IMR-90 (cell line): ENCODE data around the gene FOXF1. TPM values are rescaled to one million over a fixed set of nuclear protein-coding genes. Genes with fewer than 3 reads are reported as not detected.

Experiments
- ATAC-seq: fragments of 200-7000 bp; cut with Tn5 transposase; 2 replicates; pipeline ENCODE4 v1.9.1; 2020; ENCODE audit warnings: low read depth, mild to moderate bottlenecking, moderate library complexity
- BruUV-seq: library from RNA; stranded (reverse); fragments of 400-500 nt; replicated peaks from 2 replicates; lab custom pipeline; 2021; lab: Mats Ljungman, UMichigan
- CTCF ChIA-PET: fragments of 300-600 bp; formaldehyde crosslinking; extraction: SDS; loops from one replicate; lab custom pipeline; 2021; ENCODE audit warnings: antibody characterized with exemption; lab: Yijun Ruan, JAX
- POLR2A ChIA-PET: fragments of 300-600 bp; sonication (Branson Sonifier 250); formaldehyde crosslinking; loops from one replicate; lab custom pipeline; 2022; ENCODE audit warnings: antibody characterized with exemption; ENCODE audit not compliant: unreplicated experiment; lab: Charles Lee
- DNase-seq: peaks from one replicate; pipeline ENCODE4 v3.0.0; 2013
- H2AFZ ChIP-seq: replicated peaks from 2 replicates; pipeline ENCODE3; 2013; ENCODE audit warnings: low read length, mild to moderate bottlenecking; ENCODE audit not compliant: poor library complexity
- H2AK5ac ChIP-seq: 2 replicates; pipeline ENCODE4 v1.6.1; 2013; ENCODE audit warnings: low read depth, low read length, inconsistent platforms
- H2AK9ac ChIP-seq: replicated peaks from 2 replicates; pipeline ENCODE3; 2013; ENCODE audit warnings: mild to moderate bottlenecking, low read depth, low read length, moderate library complexity; ENCODE audit not compliant: poor library complexity
- H2BK120ac ChIP-seq: 2 replicates; pipeline ENCODE4 v1.6.1; 2013; ENCODE audit warnings: low read depth, low read length, inconsistent platforms
- H2BK15ac ChIP-seq: 3 replicates; pipeline ENCODE4 v1.6.1; 2013; ENCODE audit warnings: low read depth, low read length, inconsistent platforms
- H2BK20ac ChIP-seq: 2 replicates; pipeline ENCODE4 v1.6.1; 2013; ENCODE audit warnings: low read depth, mild to moderate bottlenecking, inconsistent platforms, low read length, moderate library complexity
- H2BK5ac ChIP-seq: 2 replicates; pipeline ENCODE4 v1.6.1; 2013; ENCODE audit warnings: mild to moderate bottlenecking, low read depth, low read length, inconsistent platforms; ENCODE audit not compliant: poor library complexity, severe bottlenecking
- H3K14ac ChIP-seq: replicated peaks from 2 replicates; pipeline ENCODE4 v1.6.1; 2013; ENCODE audit warnings: low read depth, low read length, inconsistent platforms
- H3K18ac ChIP-seq: 2 replicates; pipeline ENCODE4 v1.6.1; 2013; ENCODE audit warnings: low read depth, low read length, control low read depth
- H3K23ac ChIP-seq: 2 replicates; pipeline ENCODE4 v1.6.1; 2013; ENCODE audit warnings: low read depth, low read length, inconsistent platforms
- H3K27ac ChIP-seq: 2 replicates; pipeline ENCODE4 v1.5.1; 2013; ENCODE audit warnings: mild to moderate bottlenecking, control low read depth, low read length; ENCODE audit not compliant: insufficient read depth
- H3K27me3 ChIP-seq: 2 replicates; pipeline ENCODE4 v1.6.1; 2013; ENCODE audit warnings: low read length; ENCODE audit not compliant: control insufficient read depth, insufficient read depth
- H3K36me3 ChIP-seq: 2 replicates; pipeline ENCODE4 v1.6.1; 2013; ENCODE audit warnings: low read length, mixed read lengths; ENCODE audit not compliant: control insufficient read depth, insufficient read depth
- H3K4ac ChIP-seq: 2 replicates; pipeline ENCODE4 v1.6.1; 2013; ENCODE audit warnings: low read depth, low read length, inconsistent platforms
- H3K4me1 ChIP-seq: 2 replicates; pipeline ENCODE4 v1.6.1; 2013; ENCODE audit warnings: low read length, mixed read lengths; ENCODE audit not compliant: control insufficient read depth, insufficient read depth
- H3K4me2 ChIP-seq: 2 replicates; pipeline ENCODE4 v1.6.1; 2013; ENCODE audit warnings: low read depth, mild to moderate bottlenecking, control low read depth, low read length, moderate library complexity
- H3K4me3 ChIP-seq: 2 replicates; pipeline ENCODE4 v1.5.1; 2013; ENCODE audit warnings: low read depth, mild to moderate bottlenecking, control low read depth, low read length, moderate library complexity; ENCODE audit not compliant: insufficient read depth
- H3K56ac ChIP-seq: 2 replicates; pipeline ENCODE4 v1.6.1; 2013; ENCODE audit warnings: low read length, inconsistent platforms; ENCODE audit not compliant: insufficient read depth; ENCODE audit errors: extremely low read depth
- H3K79me1 ChIP-seq, 2 experiments: 2 replicates each; pipeline ENCODE4 v1.6.1; 2013; ENCODE audit warnings: low read length in 2 of 2, inconsistent platforms in 1 of 2, low read depth in 1 of 2
- H3K9ac ChIP-seq: 2 replicates; pipeline ENCODE4 v1.6.1; 2013; ENCODE audit warnings: low read depth, low read length, control low read depth
- H3K9me1 ChIP-seq: 2 replicates; pipeline ENCODE4 v1.6.1; 2013; ENCODE audit warnings: low read length, inconsistent platforms; ENCODE audit not compliant: insufficient read depth
- H3K9me3 ChIP-seq: 2 replicates; pipeline ENCODE4 v1.6.1; 2013; ENCODE audit warnings: low read length; ENCODE audit not compliant: control insufficient read depth, insufficient read depth
- H4K20me1 ChIP-seq: 2 replicates; pipeline ENCODE4 v1.6.1; 2013; ENCODE audit warnings: low read length, inconsistent platforms; ENCODE audit not compliant: insufficient read depth
- H4K5ac ChIP-seq: 2 replicates; pipeline ENCODE4 v1.6.1; 2013; ENCODE audit warnings: mild to moderate bottlenecking, low read depth, low read length, control low read depth
- H4K8ac ChIP-seq, 2 experiments: 2 replicates each; pipeline ENCODE4 v1.6.1; 2013; ENCODE audit warnings: low read depth in 2 of 2, low read length in 2 of 2, control low read depth in 1 of 2, inconsistent platforms in 1 of 2
- H4K91ac ChIP-seq: 2 replicates; pipeline ENCODE4 v1.6.1; 2013; ENCODE audit warnings: low read depth, low read length, inconsistent platforms; ENCODE audit not compliant: insufficient read depth
- BHLHE40 ChIP-seq: fragments of 150-350 bp; IDR thresholded peaks from 2 replicates; pipeline ENCODE4 v1.6.1; 2016; ENCODE audit warnings: mild to moderate bottlenecking, low read depth, low read length
- CEBPB ChIP-seq: IDR thresholded peaks from 2 replicates; pipeline ENCODE4 v1.6.1; 2012; ENCODE audit warnings: low read depth, low read length, improper control_type of control experiment
- CHD1 ChIP-seq: IDR thresholded peaks from 2 replicates; pipeline ENCODE4 v1.6.1; 2012; ENCODE audit warnings: low read depth, low read length, improper control_type of control experiment
- CTCF ChIP-seq: conservative IDR thresholded peaks from 2 replicates; pipeline ENCODE4 v1.5.1; 2012; ENCODE audit warnings: mild to moderate bottlenecking, low read depth, low read length, improper control_type of control experiment
- ELK1 ChIP-seq: fragments of 150-350 bp; IDR thresholded peaks from 2 replicates; pipeline ENCODE4 v1.6.1; 2016; ENCODE audit warnings: low read depth, mild to moderate bottlenecking, low read length, moderate library complexity, borderline replicate concordance
- FOS ChIP-seq: fragments of 150-350 bp; IDR thresholded peaks from 2 replicates; pipeline ENCODE4 v1.6.1; 2016; ENCODE audit warnings: low read depth, low read length
- MAFK ChIP-seq: IDR thresholded peaks from 2 replicates; pipeline ENCODE4 v1.6.1; 2012; ENCODE audit warnings: low read depth, low read length, improper control_type of control experiment
- MAZ ChIP-seq: IDR thresholded peaks from 2 replicates; pipeline ENCODE4 v1.6.1; 2012; ENCODE audit warnings: low read depth, mild to moderate bottlenecking, low read length, improper control_type of control experiment, moderate library complexity, borderline replicate concordance
- MXI1 ChIP-seq: IDR thresholded peaks from 2 replicates; pipeline ENCODE4 v1.6.1; 2012; ENCODE audit warnings: low read depth, mild to moderate bottlenecking, low read length, moderate library complexity, borderline replicate concordance
- NFE2L2 ChIP-seq: fragments of 150-350 bp; IDR thresholded peaks from 2 replicates; pipeline ENCODE4 v1.6.1; 2016; ENCODE audit warnings: low read depth, mild to moderate bottlenecking, low read length
- POLR2A ChIP-seq: IDR thresholded peaks from 2 replicates; pipeline ENCODE4 v1.6.1; 2012; ENCODE audit warnings: mild to moderate bottlenecking, low read depth, low read length
- RAD21 ChIP-seq: IDR thresholded peaks from 2 replicates; pipeline ENCODE4 v1.6.1; 2012; ENCODE audit warnings: low read length, improper control_type of control experiment
- RCOR1 ChIP-seq: IDR thresholded peaks from 2 replicates; pipeline ENCODE4 v1.6.1; 2012; ENCODE audit warnings: mild to moderate bottlenecking, low read length, improper control_type of control experiment; ENCODE audit not compliant: insufficient replicate concordance
- RFX5 ChIP-seq: IDR thresholded peaks from 2 replicates; pipeline ENCODE4 v1.8.0; 2012; ENCODE audit warnings: low read depth, mild to moderate bottlenecking, low read length, moderate library complexity
- SMC3 ChIP-seq: fragments of 150-350 bp; IDR thresholded peaks from 2 replicates; pipeline ENCODE4 v1.6.1; 2016; ENCODE audit warnings: low read depth, mild to moderate bottlenecking, antibody characterized with exemption, low read length, moderate library complexity
- USF2 ChIP-seq: fragments of 150-350 bp; IDR thresholded peaks from 2 replicates; pipeline ENCODE4 v1.6.1; 2017; ENCODE audit warnings: mild to moderate bottlenecking, antibody characterized with exemption, low read length, low read depth
- WGBS, 2 experiments: methylation state at CpG; one replicate each; pipeline versions ENCODE4 v1.1.5 to v1.1.7; 2013; ENCODE audit warnings: missing lambda C conversion rate in 2 of 2; ENCODE audit not compliant: insufficient read length in 1 of 2; ENCODE audit errors: extremely low coverage in 2 of 2; 5-methylcytosine and 5-hydroxymethylcytosine counted together
- dilution Hi-C: fragments of 300-500 bp; cut with HindIII; formaldehyde crosslinking; loops from one replicate; pipeline ENCODE4 v1.14.3; 2018; ENCODE audit warnings: low sequenced_read_pairs; ENCODE audit not compliant: unreplicated experiment
- in situ Hi-C: fragments of 300-500 bp; cut with MboI; formaldehyde crosslinking; loops from 3 replicates; pipeline ENCODE4 v1.14.3; 2019; ENCODE audit warnings: low sequenced_read_pairs, inconsistent platforms, mixed read lengths
- intact Hi-C: fragments of 100-400 bp; cut with micrococcal nuclease; formaldehyde crosslinking; loops from 2 replicates; pipeline ENCODE4 v1.10.0; 2022
- polyA plus RNA-seq, 3 experiments: library from polyadenylated mRNA; depleted of rRNA; stranded (reverse); fragments of >200 nt; gene quantifications; 2 replicates each; pipeline ENCODE4 v1.2.3, GENCODE V29; 2012; ENCODE audit warnings: low replicate concordance in 1 of 3
- total RNA-seq: library from RNA; depleted of rRNA; stranded (reverse); fragments of >200 nt; gene quantifications from 2 replicates; pipeline ENCODE4 v1.2.3, GENCODE V29; 2012

FOXF1 gene
- total and polyA plus RNA-seq, 2 of the 4 experiments (the other 2 are of a cell fraction) = 2.7 to 33.0 TPM

- DNase-seq = no peak
- peak overlapping the region; percentile 26 for H2AFZ ChIP-seq
- intact Hi-C loops = no loop called here
- peaks cover 18 to 35% of the 10 kb centered on the region in 2 experiments for H3K79me1 ChIP-seq
- H3K4me3 ChIP-seq = no peak overlapping the region
- no peak overlapping the region for H3K4ac ChIP-seq
- H2AK5ac ChIP-seq = no peak overlapping the region
- CTCF ChIA-PET = no interaction called here
- H2BK15ac ChIP-seq = no peak overlapping the region
- no peak overlapping the region for H3K18ac ChIP-seq
- H2BK5ac ChIP-seq = no peak overlapping the region
- TF ChIP-seq MAZ (no peak), SMC3 (no peak), RAD21 (no peak), CHD1 (no peak), RFX5 (no peak), RCOR1 (no peak), CTCF (no peak), ELK1 (no peak), MXI1 (no peak), CEBPB (no peak), MAFK (no peak), USF2 (no peak), FOS (no peak), NFE2L2 (no peak), BHLHE40 (no peak), POLR2A (no peak)
- no peak overlapping the region for H2AK9ac ChIP-seq
- no peak overlapping the region for H3K56ac ChIP-seq
- BruUV-seq = no TSS peak
- dilution Hi-C loops = no loop called here
- no peak for ATAC-seq
- no CpG with 5 or more reads among the region's 5 CpGs for WGBS, 2 experiments
- no peak overlapping the region for H4K91ac ChIP-seq
- H4K5ac ChIP-seq = no peak overlapping the region
- no peaks in the 10 kb centered on the region for H3K9me3 ChIP-seq
- POLR2A ChIA-PET = no interaction called here
- peaks cover 7% of the 10 kb centered on the region; the same call in 1 of the 2 replicates for H3K4me1 ChIP-seq
- no peak overlapping the region for H3K14ac ChIP-seq
- peaks cover 7% of the 10 kb centered on the region for H3K9me1 ChIP-seq
- peak overlapping the region in 1 of 2 experiments; percentile 96; a peak in 1 of 4 replicates for H4K8ac ChIP-seq
- H3K9ac ChIP-seq = no peak overlapping the region
- peaks cover 6% of the 10 kb centered on the region for H3K36me3 ChIP-seq
- H2BK120ac ChIP-seq = no peak overlapping the region
- H3K27me3 ChIP-seq = no peaks in the 10 kb centered on the region
- H3K4me2 ChIP-seq = no peak overlapping the region
- no peak overlapping the region for H3K23ac ChIP-seq
- no peak overlapping the region for H2BK20ac ChIP-seq
- in situ Hi-C loops = no loop called here
- H4K20me1 ChIP-seq = no peaks in the 10 kb centered on the region
- no peak overlapping the region for H3K27ac ChIP-seq
Observed at GRCh38 chr16:86556576-86556975, 46.2 kb downstream of the FOXF1 start.
